ENCODE results near the gene CCDC148.

GRCh38 chr2:158478816-158479215 is 22.3 kb upstream of the CCDC148 start:
- TF ChIP-seq CTCF (IDR thresholded peaks at IDR 0.05; ENCODE audit: insufficient read depth, low read length, poor library complexity, severe bottlenecking) (no peak), EZH2phosphoT487 (conservative IDR thresholded peaks at IDR 0.05; ENCODE audit: low read length) (no peak)
